K562 (cell line): ENCODE results near the gene TMED6. TPM values are rescaled to one million over a fixed set of nuclear protein-coding genes. Genes with fewer than 3 reads are reported as not detected.

Experiments
- ATAC-seq: fragments of 200-7000 bp; cut with Tn5 transposase; 3 replicates; pipeline ENCODE4 v1.9.1; 2020; ENCODE audit warnings: moderate library complexity
- BruUV-seq: library from RNA; stranded (reverse); fragments of 400-500 nt; replicated peaks from 2 replicates; lab custom pipeline; 2021; lab: Mats Ljungman, UMichigan
- CTCF ChIA-PET: fragments of 300-600 bp; formaldehyde crosslinking; extraction: SDS; loops from one replicate; lab custom pipeline; 2021; ENCODE audit warnings: low intra/inter-chr PET ratio; lab: Yijun Ruan, JAX
- POLR2A ChIA-PET: fragments of 300-600, 350-650 bp; sonication (Branson Sonifier 250); formaldehyde crosslinking; extraction: SDS; loops from one replicate; lab custom pipeline; 2021; ENCODE audit warnings: antibody characterized with exemption, inconsistent platforms; lab: Yijun Ruan, JAX
- DNase-seq, 4 experiments: peaks; one replicate each; pipeline versions ENCODE4 v3.0.0 to v3.0.0-alpha.2; 2011 to 2018; ENCODE audit warnings: low spot score in 3 of 4, mixed read lengths in 3 of 4; ENCODE audit errors: extremely low read depth in 1 of 4
- FAIRE-seq: peaks from 2 replicates; lab custom pipeline; 2011; peaks lifted over from hg19 to GRCh38; lab: Jason Lieb, UNC
- H2AFZ ChIP-seq: 2 replicates; pipeline ENCODE4 v1.6.0; 2011; ENCODE audit warnings: low read depth, low read length, control low read depth, inconsistent platforms
- H3K27ac ChIP-seq: fragments of 200-600 bp; 3 replicates; pipeline ENCODE4 v1.8.0; 2011; ENCODE audit warnings: low read depth, mild to moderate bottlenecking, control low read depth, inconsistent platforms, low read length, moderate library complexity, mixed read lengths; ENCODE audit errors: extremely low read depth
- H3K27me3 ChIP-seq, 2 experiments: fragments of 300-600 bp in 1 of 2; 2 replicates in 1 of 2; 3 replicates in 1 of 2; pipeline versions ENCODE4 v1.6.0 to v1.8.0; 2011; ENCODE audit warnings: inconsistent platforms in 2 of 2, low read length in 2 of 2, mild to moderate bottlenecking in 1 of 2, mixed read lengths in 1 of 2, moderate library complexity in 1 of 2; ENCODE audit not compliant: control insufficient read depth in 2 of 2, insufficient read depth in 2 of 2
- H3K36me3 ChIP-seq: fragments of 300-600 bp; 3 replicates; pipeline ENCODE4 v1.8.0; 2011; ENCODE audit warnings: mild to moderate bottlenecking, low read length, inconsistent platforms; ENCODE audit not compliant: control insufficient read depth, insufficient read depth
- H3K4me1 ChIP-seq, 2 experiments: fragments of 200-600 bp in 1 of 2; replicated peaks in 1 of 2; 2 replicates in 1 of 2; 3 replicates in 1 of 2; pipeline versions ENCODE4 v1.5.1 to v1.8.0; 2011; ENCODE audit warnings: inconsistent platforms in 2 of 2, low read length in 2 of 2, mild to moderate bottlenecking in 1 of 2, mixed read lengths in 1 of 2, moderate library complexity in 1 of 2; ENCODE audit not compliant: control insufficient read depth in 2 of 2, insufficient read depth in 2 of 2
- H3K4me2 ChIP-seq: 2 replicates; pipeline ENCODE4 v1.6.1; 2011; ENCODE audit warnings: low read length, control low read depth, inconsistent platforms, mixed read lengths; ENCODE audit not compliant: insufficient read depth
- H3K4me3 ChIP-seq: fragments of 200-600 bp; sonication (generic), shearing (Covaris generic); 2 replicates; pipeline ENCODE4 v1.5.1; 2016; ENCODE audit warnings: control low read depth, inconsistent platforms
- H3K79me2 ChIP-seq: fragments of 200-600 bp; 3 replicates; pipeline ENCODE4 v1.8.0; 2011; ENCODE audit warnings: low read length, inconsistent platforms; ENCODE audit not compliant: control insufficient read depth, insufficient read depth
- H3K9ac ChIP-seq, 2 experiments: 2 replicates each; pipeline versions ENCODE4 v1.6.0 to v1.6.1; 2011; ENCODE audit warnings: low read depth in 2 of 2, low read length in 2 of 2, control low read depth in 1 of 2, inconsistent platforms in 1 of 2, mild to moderate bottlenecking in 1 of 2, mixed read lengths in 1 of 2; ENCODE audit not compliant: insufficient read depth in 1 of 2
- H3K9me1 ChIP-seq: one replicate; pipeline ENCODE4 v1.6.0; 2011; ENCODE audit warnings: inconsistent platforms, mild to moderate bottlenecking, low read length, moderate library complexity; ENCODE audit not compliant: control insufficient read depth, insufficient read depth
- H3K9me3 ChIP-seq: replicated peaks from 2 replicates; pipeline ENCODE4 v1.5.1; 2011; ENCODE audit warnings: low read depth, low read length, inconsistent platforms; ENCODE audit not compliant: control insufficient read depth, insufficient read depth
- H4K20me1 ChIP-seq: replicated peaks from 2 replicates; pipeline ENCODE4 v1.6.1; 2011; ENCODE audit warnings: low read length, inconsistent platforms, mixed read lengths; ENCODE audit not compliant: control insufficient read depth, insufficient read depth
- DPF2 ChIP-seq: fragments of 450-650 bp; IDR thresholded peaks from 2 replicates; pipeline ENCODE4 v1.6.1; 2016
- KDM2B ChIP-seq: fragments of 250-450 bp; sonication (Bioruptor Pico); IDR thresholded peaks from 2 replicates; pipeline ENCODE4 v1.8.0; 2021; ENCODE audit warnings: mild to moderate bottlenecking, moderate library complexity
- NFIC ChIP-seq: fragments of 450-650 bp; IDR thresholded peaks from 2 replicates; pipeline ENCODE4 v1.6.1; 2017; ENCODE audit warnings: mild to moderate bottlenecking, inconsistent platforms
- RBBP5 ChIP-seq: fragments of 200-600 bp; sonication (generic); IDR thresholded peaks from 2 replicates; pipeline ENCODE4 v1.6.1; 2012; ENCODE audit warnings: borderline replicate concordance, mild to moderate bottlenecking, low read length, control low read depth, inconsistent platforms; ENCODE audit not compliant: insufficient read depth, poor library complexity, severe bottlenecking
- TOE1 ChIP-seq, 2 experiments: fragments of 450-650 bp in 1 of 2; sonication (generic) in 1 of 2; formaldehyde crosslinking in 1 of 2; IDR thresholded peaks; 2 replicates each; pipeline versions ENCODE4 v1.7.1 to v1.8.0; 2016 to 2022; ENCODE audit warnings: borderline replicate concordance in 2 of 2, mild to moderate bottlenecking in 2 of 2, antibody characterized with exemption in 1 of 2, inconsistent platforms in 1 of 2, low read depth in 1 of 2, missing genetic modification reagents in 1 of 2, moderate library complexity in 1 of 2
- ZNF324 ChIP-seq: fragments of 250-450 bp; sonication (Bioruptor Pico); IDR thresholded peaks from 2 replicates; pipeline ENCODE4 v1.4.0; 2020; ENCODE audit warnings: mild to moderate bottlenecking
- WGBS: fragments of 100-300 bp; shearing (Covaris generic); methylation state at CpG from one replicate; pipeline ENCODE4 v1.1.6; 2016; ENCODE audit warnings: low coverage, mixed read lengths; ENCODE audit not compliant: insufficient coverage; ENCODE audit errors: missing lambda C conversion rate; 5-methylcytosine and 5-hydroxymethylcytosine counted together
- in situ Hi-C: fragments of 300-500 bp; cut with MboI; formaldehyde crosslinking; loops from 4 replicates; pipeline ENCODE4 v1.15.0; 2018; ENCODE audit warnings: inconsistent platforms, mixed read lengths
- intact Hi-C: fragments of 100-400 bp; cut with micrococcal nuclease; formaldehyde crosslinking; loops from 2 replicates; pipeline ENCODE4 v1.14.2; 2022
- polyA plus RNA-seq, 8 experiments: library from polyadenylated mRNA; depleted of rRNA in 4 of 8; stranded (reverse) in 5 of 8; unstranded in 3 of 8; fragments of >200 nt; fragmentation: Nextera tagmentation in 2 of 8; fragmentation: Illumina TruSeq in 1 of 8; extraction: Ambion mirVana in 2 of 8; extraction: Trizol in 1 of 8; gene quantifications; 2 replicates each; pipeline versions ENCODE4 v1.2.1 to v1.2.3, GENCODE V29; 2011 to 2014; ENCODE audit warnings: inconsistent platforms in 1 of 8, missing spikeins in 1 of 8
- total RNA-seq, 7 experiments: library from RNA; depleted of rRNA in 6 of 7; stranded (reverse); fragments of >200 nt in 6 of 7; fragmentation: Illumina TruSeq in 2 of 7; extraction: Trizol in 2 of 7; gene quantifications; 2 replicates each; pipeline versions ENCODE4 v1.2.1 to v1.2.3, GENCODE V29; 2011 to 2021; ENCODE audit warnings: low replicate concordance in 1 of 7
- TF ChIP-seq, protein P1 (sequence below): fragments of 450-650 bp; IDR thresholded peaks from 2 replicates; pipeline ENCODE4 v1.6.1; 2016
- TF ChIP-seq, protein P2 (sequence below): sonication (generic); formaldehyde crosslinking; IDR thresholded peaks from 2 replicates; pipeline ENCODE4 v1.8.0; 2023; ENCODE audit warnings: missing genetic modification reagents, mild to moderate bottlenecking, borderline replicate concordance

The TMED6 gene
- total and polyA plus RNA-seq, 9 of the 15 experiments (the other 6 are each of a cell fraction or from before 2014, with no cell fraction given) = 0.14 to 0.45 (median 0.25) TPM; not detected in 2

DNA sequence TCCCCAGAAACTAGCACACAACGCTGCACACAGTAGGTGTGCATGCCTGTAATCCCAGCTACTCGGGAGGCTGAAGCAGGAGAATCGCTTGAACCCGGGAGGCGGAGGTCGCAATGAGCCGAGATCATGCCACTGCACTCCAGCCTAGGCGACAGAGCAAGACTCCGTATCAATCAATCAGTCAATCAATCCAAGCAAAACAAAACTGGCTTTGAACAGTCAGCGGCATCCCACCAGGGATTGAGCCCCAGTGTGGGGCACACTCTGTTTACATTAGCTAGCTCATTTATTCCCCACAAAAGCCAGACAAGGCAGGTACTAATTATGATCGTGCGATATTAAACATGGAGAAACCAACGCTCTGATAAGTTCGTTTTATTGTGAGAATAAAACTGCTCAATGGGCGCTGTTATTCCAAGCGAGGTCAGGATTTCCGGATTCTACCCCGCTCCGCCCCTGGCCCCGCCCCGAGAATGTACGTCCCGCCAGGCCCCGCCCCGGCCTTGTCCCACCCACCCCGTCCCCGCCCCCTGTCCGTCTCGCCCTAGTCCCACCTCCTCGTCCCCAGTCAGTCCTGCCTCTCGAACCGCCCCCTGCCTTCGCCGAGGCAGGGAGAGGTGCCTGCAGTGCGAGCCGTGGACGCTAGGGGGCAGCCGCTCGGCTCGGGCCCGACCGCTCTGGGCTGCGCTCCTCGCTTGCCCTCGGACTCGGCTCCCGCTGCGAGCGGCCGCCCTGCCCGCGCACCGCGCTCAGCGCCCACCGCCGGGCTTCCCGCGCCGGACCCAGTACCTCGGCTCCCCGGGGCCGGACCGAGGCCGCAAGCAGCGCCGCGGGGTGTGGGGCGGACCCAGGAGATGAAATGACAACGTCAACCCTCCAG is 40.7 kb downstream of the TMED6 start, which contains the start of gene VPS4A (continued):
- TF ChIP-seq KDM2B (CRISPR knock-in tag) = no peak
- peak; percentile 86 for TF ChIP-seq RBBP5
- no peak for TF ChIP-seq TOE1 (IDR thresholded peaks at IDR 0.05; ENCODE audit: borderline replicate concordance)
- TF ChIP-seq TOE1 (CRISPR knock-in tag; IDR thresholded peaks at IDR 0.05; ENCODE audit: borderline replicate concordance, low read depth) = no peak
- TF ChIP-seq, protein P1, sequence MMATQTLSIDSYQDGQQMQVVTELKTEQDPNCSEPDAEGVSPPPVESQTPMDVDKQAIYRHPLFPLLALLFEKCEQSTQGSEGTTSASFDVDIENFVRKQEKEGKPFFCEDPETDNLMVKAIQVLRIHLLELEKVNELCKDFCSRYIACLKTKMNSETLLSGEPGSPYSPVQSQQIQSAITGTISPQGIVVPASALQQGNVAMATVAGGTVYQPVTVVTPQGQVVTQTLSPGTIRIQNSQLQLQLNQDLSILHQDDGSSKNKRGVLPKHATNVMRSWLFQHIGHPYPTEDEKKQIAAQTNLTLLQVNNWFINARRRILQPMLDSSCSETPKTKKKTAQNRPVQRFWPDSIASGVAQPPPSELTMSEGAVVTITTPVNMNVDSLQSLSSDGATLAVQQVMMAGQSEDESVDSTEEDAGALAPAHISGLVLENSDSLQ = peak; percentile 82
- no peak for TF ChIP-seq ZNF324 (CRISPR knock-in tag)
- no peak for TF ChIP-seq DPF2

DNA sequence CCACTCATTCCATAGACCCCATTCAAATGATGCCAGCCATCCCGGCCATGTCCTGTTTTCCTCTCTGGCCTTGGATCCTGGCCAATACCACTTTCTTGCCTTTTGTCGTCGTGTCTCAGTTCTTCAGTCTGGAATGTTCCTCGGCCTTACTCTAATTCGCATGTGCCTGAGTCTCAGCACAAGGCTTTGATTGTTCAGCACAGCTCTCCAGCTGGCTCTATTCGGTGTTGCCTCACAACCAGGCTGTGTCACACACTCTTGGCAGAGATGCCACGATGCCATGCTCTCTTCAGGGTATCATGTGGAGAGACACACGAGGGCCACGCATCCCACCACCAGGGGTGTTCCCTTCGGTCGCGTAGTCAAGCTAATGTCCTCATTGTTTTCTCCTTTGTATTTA is 42.3 kb downstream of the TMED6 start:
- ChIA-PET POLR2A (interaction anchor here (0.5 to 1.0 kb wide), 2 partner anchors 14 to 35 kb away, joined by 3 read pairs; no protein-coding TSS in a partner anchor), CTCF (no interaction called here)
- Histone ChIP-seq H3K9me1 (no peaks in the 10 kb centered on the region), H4K20me1 (0 out of 2 replicates have a peak, but pooled peaks cover 3% of the 10 kb centered on the region), H3K9ac (no peak overlapping the region), H3K79me2 (peaks cover 30% of the 10 kb centered on the region), H3K4me2 (no peak overlapping the region), H3K4me3 (no peak overlapping the region), H2AFZ (no peak overlapping the region), H3K9me3 (no peaks in the 10 kb centered on the region), H3K27me3 (no peaks in the 10 kb centered on the region), H3K36me3 (peaks cover 13% of the 10 kb centered on the region; the same call in 2 of the 3 replicates), H3K27ac (no peak overlapping the region), H3K4me1 (peaks cover 5 to 13% of the 10 kb centered on the region in 2 experiments; a peak in 3 of 5 replicates)
- no peak for DNase-seq
- FAIRE-seq = no peak
- ATAC-seq = no peak
- in situ Hi-C loops = no loop called here
- BruUV-seq = no TSS peak
- intact Hi-C loops = loop anchor here (10.0 kb wide), 1 partner anchor 465 kb away; the partner anchor contains the start of gene TANGO6
- TF ChIP-seq, protein P2, sequence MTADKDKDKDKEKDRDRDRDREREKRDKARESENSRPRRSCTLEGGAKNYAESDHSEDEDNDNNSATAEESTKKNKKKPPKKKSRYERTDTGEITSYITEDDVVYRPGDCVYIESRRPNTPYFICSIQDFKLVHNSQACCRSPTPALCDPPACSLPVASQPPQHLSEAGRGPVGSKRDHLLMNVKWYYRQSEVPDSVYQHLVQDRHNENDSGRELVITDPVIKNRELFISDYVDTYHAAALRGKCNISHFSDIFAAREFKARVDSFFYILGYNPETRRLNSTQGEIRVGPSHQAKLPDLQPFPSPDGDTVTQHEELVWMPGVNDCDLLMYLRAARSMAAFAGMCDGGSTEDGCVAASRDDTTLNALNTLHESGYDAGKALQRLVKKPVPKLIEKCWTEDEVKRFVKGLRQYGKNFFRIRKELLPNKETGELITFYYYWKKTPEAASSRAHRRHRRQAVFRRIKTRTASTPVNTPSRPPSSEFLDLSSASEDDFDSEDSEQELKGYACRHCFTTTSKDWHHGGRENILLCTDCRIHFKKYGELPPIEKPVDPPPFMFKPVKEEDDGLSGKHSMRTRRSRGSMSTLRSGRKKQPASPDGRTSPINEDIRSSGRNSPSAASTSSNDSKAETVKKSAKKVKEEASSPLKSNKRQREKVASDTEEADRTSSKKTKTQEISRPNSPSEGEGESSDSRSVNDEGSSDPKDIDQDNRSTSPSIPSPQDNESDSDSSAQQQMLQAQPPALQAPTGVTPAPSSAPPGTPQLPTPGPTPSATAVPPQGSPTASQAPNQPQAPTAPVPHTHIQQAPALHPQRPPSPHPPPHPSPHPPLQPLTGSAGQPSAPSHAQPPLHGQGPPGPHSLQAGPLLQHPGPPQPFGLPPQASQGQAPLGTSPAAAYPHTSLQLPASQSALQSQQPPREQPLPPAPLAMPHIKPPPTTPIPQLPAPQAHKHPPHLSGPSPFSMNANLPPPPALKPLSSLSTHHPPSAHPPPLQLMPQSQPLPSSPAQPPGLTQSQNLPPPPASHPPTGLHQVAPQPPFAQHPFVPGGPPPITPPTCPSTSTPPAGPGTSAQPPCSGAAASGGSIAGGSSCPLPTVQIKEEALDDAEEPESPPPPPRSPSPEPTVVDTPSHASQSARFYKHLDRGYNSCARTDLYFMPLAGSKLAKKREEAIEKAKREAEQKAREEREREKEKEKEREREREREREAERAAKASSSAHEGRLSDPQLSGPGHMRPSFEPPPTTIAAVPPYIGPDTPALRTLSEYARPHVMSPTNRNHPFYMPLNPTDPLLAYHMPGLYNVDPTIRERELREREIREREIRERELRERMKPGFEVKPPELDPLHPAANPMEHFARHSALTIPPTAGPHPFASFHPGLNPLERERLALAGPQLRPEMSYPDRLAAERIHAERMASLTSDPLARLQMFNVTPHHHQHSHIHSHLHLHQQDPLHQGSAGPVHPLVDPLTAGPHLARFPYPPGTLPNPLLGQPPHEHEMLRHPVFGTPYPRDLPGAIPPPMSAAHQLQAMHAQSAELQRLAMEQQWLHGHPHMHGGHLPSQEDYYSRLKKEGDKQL = no peak
- peak; percentile 34; the same call in 1 of the 2 replicates for TF ChIP-seq NFIC
- WGBS = 88% methylated on average over 11 of the region's 12 CpGs
